Right ventricle myocardium superior (tissue), 1 donor: Measurements from ENCODE around the gene HIPK4. TPM values are rescaled to one million over a fixed set of nuclear protein-coding genes. Genes with fewer than 3 reads are reported as not detected.

Experiments
- ATAC-seq: fragments of 200-7000 bp; cut with Tn5 transposase; one replicate; pipeline ENCODE4 v1.9.1; 2020; ENCODE audit warnings: mild to moderate bottlenecking; ENCODE audit not compliant: poor library complexity
- DNase-seq: peaks from one replicate; pipeline ENCODE4 v3.0.0-alpha.2; 2020
- intact Hi-C: fragments of 100-400 bp; cut with DNase I; formaldehyde crosslinking; loops from one replicate; pipeline ENCODE4 v1.11.2; 2022
- total RNA-seq: library from RNA; stranded (reverse); fragmentation: NEBNext Ultra II Directional; extraction: Animal tissue kit (Norgen Biotek cat#: 25700); gene quantifications from one replicate; pipeline ENCODE4 v1.2.1, GENCODE V29; 2021
- donor health status: DM: no; HTN: yes; CAD: no; lungs with severe emphysema.

HIPK4 gene
- total RNA-seq, 1 donor from 2014 or later: not detected

GRCh38 chr19:40397568-40397906 is 7.6 kb upstream of the HIPK4 start:
- intact Hi-C loops: no loop called here
- DNase-seq (no peak), ATAC-seq (no peak)

- no peak for DNase-seq
- intact Hi-C loops: no loop called here
- ATAC-seq: no peak
Measured at GRCh38 chr19:40396886-40397567, 7.0 kb upstream of the HIPK4 start.

- DNase-seq: no peak
- intact Hi-C loops: no loop called here
Measured at GRCh38 chr19:40395956-40396355, 6.0 kb upstream of the HIPK4 start.

GRCh38 chr19:40394816-40395210 is 4.8 kb upstream of the HIPK4 start:
- intact Hi-C loops: no loop called here
- no peak for ATAC-seq
- DNase-seq: no peak

More at GRCh38 chr19:40395956-40396355, 6.0 kb upstream of the HIPK4 start:
- no peak for ATAC-seq

GRCh38 chr19:40393894-40394815 is 4.2 kb upstream of the HIPK4 start:
- no peak for DNase-seq
- no peak for ATAC-seq
- intact Hi-C loops: no loop called here

GRCh38 chr19:40392894-40393517 is 3.0 kb upstream of the HIPK4 start:
- intact Hi-C loops: no loop called here
- no peak for DNase-seq

GRCh38 chr19:40392123-40392522 is 2.1 kb upstream of the HIPK4 start:
- intact Hi-C loops: no loop called here
- ATAC-seq (no peak), DNase-seq (no peak)

More at GRCh38 chr19:40392894-40393517, 3.0 kb upstream of the HIPK4 start:
- peak; percentile 46 for ATAC-seq

GRCh38 chr19:40389404-40390083 is 437 bp downstream of the HIPK4 start:
- DNase-seq: no peak
- ATAC-seq: no peak
- intact Hi-C loops: no loop called here

- ATAC-seq: no peak
- intact Hi-C loops: no loop called here
- no peak for DNase-seq
Measured at GRCh38 chr19:40388481-40388880, 1.5 kb downstream of the HIPK4 start.

- intact Hi-C loops: no loop called here
- no peak for ATAC-seq
- no peak for DNase-seq
Measured at GRCh38 chr19:40387155-40387554, 2.8 kb downstream of the HIPK4 start.

- intact Hi-C loops: no loop called here
- DNase-seq (no peak), ATAC-seq (no peak)
Measured at GRCh38 chr19:40383668-40384248, 6.2 kb downstream of the HIPK4 start.

- DNase-seq (no peak), ATAC-seq (no peak)
- intact Hi-C loops: no loop called here
Measured at GRCh38 chr19:40381321-40381720, 8.7 kb downstream of the HIPK4 start.

GRCh38 chr19:40380199-40381037 is 9.6 kb downstream of the HIPK4 start:
- intact Hi-C loops: no loop called here
- ATAC-seq (no peak), DNase-seq (no peak)

- intact Hi-C loops: no loop called here
- ATAC-seq (no peak), DNase-seq (no peak)
Measured at GRCh38 chr19:40379446-40380198, 10.4 kb downstream of the HIPK4 start.

- no peak for DNase-seq
- no peak for ATAC-seq
- intact Hi-C loops: no loop called here
Measured at GRCh38 chr19:40378509-40378908, 11.5 kb downstream of the HIPK4 start.

GRCh38 chr19:40377876-40378385 is 12.1 kb downstream of the HIPK4 start:
- DNase-seq: no peak
- intact Hi-C loops: no loop called here
- ATAC-seq: no peak

GRCh38 chr19:40376286-40376862 is 13.6 kb downstream of the HIPK4 start:
- intact Hi-C loops: no loop called here
- ATAC-seq (no peak), DNase-seq (no peak)
